Thyroid gland (tissue), 4 donors: Measurements from ENCODE around the gene ATP4A. TPM values are rescaled to one million over a fixed set of nuclear protein-coding genes. Genes with fewer than 3 reads are reported as not detected.
A peak's percentile ranks its signal among the peaks of the same experiment; 100 is the strongest.
"Not testable (repeated sequence)": the region's sequence is repeated elsewhere in the genome, so short reads cannot be mapped to it uniquely, and the experiment has no call there.

ENCODE experiments used
- DNase-seq, 2 donors: peaks; one replicate each; pipeline ENCODE4 v3.0.0-alpha.2; 2019
- H3K27ac ChIP-seq, 3 donors: fragments of 200-600 bp; sonication (generic); 1 replicate in 2 of 3; 2 replicates in 1 of 3; pipeline ENCODE4 v1.5.1; 2016 to 2019; ENCODE audit warnings: mild to moderate bottlenecking in 1 of 3, moderate library complexity in 1 of 3
- H3K27me3 ChIP-seq: fragments of 200-600 bp; sonication (generic); one replicate; pipeline ENCODE4 v1.5.1; 2019
- H3K36me3 ChIP-seq, 2 donors: fragments of 200-600 bp; sonication (generic); one replicate each; pipeline ENCODE4 v1.5.1; 2016 to 2019
- H3K4me1 ChIP-seq, 2 donors: fragments of 200-600 bp; sonication (generic); one replicate each; pipeline ENCODE4 v1.5.1; 2017 to 2019
- H3K4me3 ChIP-seq, 3 donors: fragments of 200-600 bp; sonication (generic); replicated peaks in 1 of 3; 1 replicate in 2 of 3; 2 replicates in 1 of 3; pipeline ENCODE4 v1.5.1; 2016; ENCODE audit warnings: mild to moderate bottlenecking in 1 of 3
- H3K9me3 ChIP-seq: fragments of 200-600 bp; sonication (generic); one replicate; pipeline ENCODE4 v1.5.1; 2017
- CTCF ChIP-seq, 6 experiments: fragments of 200-600 bp in 3 of 6; fragments of 450-650 bp in 3 of 6; sonication (generic) in 3 of 6; IDR thresholded peaks; one replicate each; pipeline ENCODE4 v1.5.1; 2016 to 2019; ENCODE audit warnings: antibody characterized with exemption in 6 of 6, mild to moderate bottlenecking in 2 of 6, inconsistent platforms in 1 of 6, moderate library complexity in 1 of 6
- POLR2A ChIP-seq, 2 donors: fragments of 450-650 bp; IDR thresholded peaks; one replicate each; pipeline ENCODE4 v1.6.1; 2017; ENCODE audit warnings: antibody characterized with exemption in 2 of 2, mild to moderate bottlenecking in 2 of 2, moderate library complexity in 1 of 2
- WGBS, 2 donors: methylation state at CpG; one replicate each; pipeline ENCODE4 v1.1.5; 2017; 5-methylcytosine and 5-hydroxymethylcytosine counted together
- intact Hi-C: fragments of 100-400 bp; cut with DNase I; formaldehyde crosslinking; loops from one replicate; pipeline ENCODE4 v1.15.1; 2023
- total RNA-seq, 4 donors: library from RNA; depleted of rRNA; stranded (reverse); fragments of >200 nt; gene quantifications; one replicate each; pipeline ENCODE4 v1.2.3, GENCODE V29; 2016

ATP4A gene
- total RNA-seq, 4 donors from 2014 or later: 0.27 to 1.9 (median 0.33) TPM

GRCh38 chr19:35595928-35596327 lies 32.5 kb upstream of the ATP4A start:
- no peaks in the 10 kb centered on the region for H3K36me3 ChIP-seq
- no peaks in the 10 kb centered on the region for H3K9me3 ChIP-seq
- WGBS, 2 donors: 92 to 93% methylated on average over 1 of the region's 1 CpG
- H3K4me1 ChIP-seq: no peaks in the 10 kb centered on the region
- no peak for TF ChIP-seq POLR2A (IDR thresholded peaks at IDR 0.05)
- no peak overlapping the region for H3K27ac ChIP-seq
- no peak overlapping the region for H3K4me3 ChIP-seq
- H3K27me3 ChIP-seq: no peaks in the 10 kb centered on the region
- intact Hi-C loops: no loop called here
- no peak for DNase-seq

GRCh38 chr19:35595026-35595425 lies 31.6 kb upstream of the ATP4A start:
- DNase-seq, H3K4me1 ChIP-seq, intact Hi-C loops, H3K36me3 ChIP-seq, H3K4me3 ChIP-seq, H3K27me3 ChIP-seq, H3K9me3 ChIP-seq, H3K27ac ChIP-seq: not testable (repeated sequence)
- WGBS, 2 donors: 66 to 81% methylated on average over 3 of the region's 3 CpGs

- Histone ChIP-seq H3K4me1 (peaks cover 3 to 14% of the 10 kb centered on the region in 2 donors), H3K9me3 (no peaks in the 10 kb centered on the region), H3K36me3 (no peaks in the 10 kb centered on the region), H3K27me3 (no peaks in the 10 kb centered on the region), H3K27ac (no peak overlapping the region), H3K4me3 (no peak overlapping the region)
- 19 to 27% methylated on average over 8 of the region's 8 CpGs for WGBS, 2 donors
- peak; percentile 19 to 86 (median 74) for TF ChIP-seq CTCF (IDR thresholded peaks at IDR 0.05)
- no peak for TF ChIP-seq POLR2A (IDR thresholded peaks at IDR 0.05)
- intact Hi-C loops: loop anchor here (5.0 kb wide), 1 partner anchor 45 kb away; the partner anchor contains the start of gene TMEM147
- peak; percentile 64 to 66 for DNase-seq
Measured at GRCh38 chr19:35592226-35592625, 28.8 kb upstream of the ATP4A start.

GRCh38 chr19:35590875-35591274 lies 27.4 kb upstream of the ATP4A start:
- no peaks in the 10 kb centered on the region for H3K27me3 ChIP-seq
- no peak overlapping the region for H3K27ac ChIP-seq
- 87 to 90% methylated on average over 3 of the region's 3 CpGs for WGBS, 2 donors
- DNase-seq: no peak
- H3K4me1 ChIP-seq: peaks cover 3 to 20% of the 10 kb centered on the region in 2 donors
- no peaks in the 10 kb centered on the region for H3K9me3 ChIP-seq
- no peak overlapping the region for H3K4me3 ChIP-seq
- intact Hi-C loops: loop anchor here (5.0 kb wide), 1 partner anchor 44 kb away; the partner anchor contains the start of gene TMEM147
- TF ChIP-seq CTCF (IDR thresholded peaks at IDR 0.05) (no peak), POLR2A (IDR thresholded peaks at IDR 0.05) (no peak)
- no peaks in the 10 kb centered on the region for H3K36me3 ChIP-seq

GRCh38 chr19:35587321-35587720 lies 23.9 kb upstream of the ATP4A start:
- H3K36me3 ChIP-seq: no peaks in the 10 kb centered on the region
- WGBS, 2 donors: 33 to 53% methylated on average over 1 of the region's 1 CpG
- peaks cover 3 to 20% of the 10 kb centered on the region in 2 donors for H3K4me1 ChIP-seq
- H3K27me3 ChIP-seq: no peaks in the 10 kb centered on the region
- no peaks in the 10 kb centered on the region for H3K9me3 ChIP-seq
- H3K27ac ChIP-seq: peak overlapping the region in 1 of 3 donors; percentile 67
- intact Hi-C loops: loop anchor here (5.0 kb wide), 1 partner anchor 75 kb away; the partner anchor contains the start of gene DMKN
- peak; percentile 19 to 27 for DNase-seq
- no peak for TF ChIP-seq CTCF (IDR thresholded peaks at IDR 0.05)
- TF ChIP-seq POLR2A (IDR thresholded peaks at IDR 0.05): no peak
- H3K4me3 ChIP-seq: no peak overlapping the region

GRCh38 chr19:35585848-35586247 lies 22.4 kb upstream of the ATP4A start, which contains the start of gene PMIS2:
Gene PMIS2, plus strand, starts transcription at chr19:35586173. Its CDS starts 87 bp downstream, at chr19:35586260.
- WGBS, 2 donors: 53 to 55% methylated on average over 8 to 16 of the region's 16 CpGs
- no peaks in the 10 kb centered on the region for H3K27me3 ChIP-seq
- no peaks in the 10 kb centered on the region for H3K36me3 ChIP-seq
- peak within 1 kb of the TSS in 1 of 3 donors; percentile 67 for H3K27ac ChIP-seq
- peak in 1 of 2 donors; percentile 12 for DNase-seq
- H3K9me3 ChIP-seq: no peaks in the 10 kb centered on the region
- H3K4me3 ChIP-seq: no peak within 1 kb of the TSS
- peaks cover 3 to 20% of the 10 kb centered on the region in 2 donors for H3K4me1 ChIP-seq
- intact Hi-C loops: loop anchor here (5.0 kb wide), 1 partner anchor 74 kb away; the partner anchor contains the start of gene DMKN
- TF ChIP-seq CTCF (IDR thresholded peaks at IDR 0.05) (no peak), POLR2A (IDR thresholded peaks at IDR 0.05) (no peak)
